ENCODE measurements around the gene CFD.
"Not testable (repeated sequence)": the region's sequence is repeated elsewhere in the genome, so short reads cannot be mapped to it uniquely, and the experiment has no call there.

Gene CFD

GRCh38 chr19:852136-853013, 7.1 kb upstream of the CFD start, which contains the start of gene ELANE:
ELANE (plus strand) TSS chr19:852303; CDS start chr19:852329, 26 bp downstream.
- DNase-seq, result no peak

- no peak for DNase-seq
Observed at GRCh38 chr19:853014-853585, 6.4 kb upstream of the CFD start.

GRCh38 chr19:853614-854220, 5.7 kb upstream of the CFD start:
- DNase-seq, result not testable (repeated sequence)

GRCh38 chr19:854549-854948, 4.9 kb upstream of the CFD start:
- DNase-seq, result no peak

GRCh38 chr19:855142-855541, 4.3 kb upstream of the CFD start:
- no peak for DNase-seq

GRCh38 chr19:855566-856120, 3.8 kb upstream of the CFD start:
- no peak for DNase-seq

- DNase-seq, result no peak
Observed at GRCh38 chr19:858284-858683, 1.2 kb upstream of the CFD start.

- no peak for DNase-seq
Observed at GRCh38 chr19:861141-861755, 1.8 kb downstream of the CFD start.

- DNase-seq, result peak; percentile 13
Observed at GRCh38 chr19:861756-862580, 2.5 kb downstream of the CFD start.

GRCh38 chr19:862581-863314, 3.3 kb downstream of the CFD start:
- no peak for DNase-seq

GRCh38 chr19:863315-863620, 3.8 kb downstream of the CFD start:
- no peak for DNase-seq

GRCh38 chr19:866769-867300, 7.4 kb downstream of the CFD start:
- no peak for DNase-seq

- DNase-seq, result no peak
Observed at GRCh38 chr19:867301-867793, 7.9 kb downstream of the CFD start.

- DNase-seq, result no peak
Observed at GRCh38 chr19:867855-868457, 8.5 kb downstream of the CFD start.

- no peak for DNase-seq
Observed at GRCh38 chr19:868458-869244, 9.2 kb downstream of the CFD start.

GRCh38 chr19:869245-870177, 10.0 kb downstream of the CFD start:
- peak; percentile 90 for DNase-seq

GRCh38 chr19:870314-870713, 10.8 kb downstream of the CFD start:
- DNase-seq, result no peak

- DNase-seq, result no peak
Observed at GRCh38 chr19:870963-871401, 11.5 kb downstream of the CFD start.
